ENCODE data around the gene MITF.

The MITF gene

DNA sequence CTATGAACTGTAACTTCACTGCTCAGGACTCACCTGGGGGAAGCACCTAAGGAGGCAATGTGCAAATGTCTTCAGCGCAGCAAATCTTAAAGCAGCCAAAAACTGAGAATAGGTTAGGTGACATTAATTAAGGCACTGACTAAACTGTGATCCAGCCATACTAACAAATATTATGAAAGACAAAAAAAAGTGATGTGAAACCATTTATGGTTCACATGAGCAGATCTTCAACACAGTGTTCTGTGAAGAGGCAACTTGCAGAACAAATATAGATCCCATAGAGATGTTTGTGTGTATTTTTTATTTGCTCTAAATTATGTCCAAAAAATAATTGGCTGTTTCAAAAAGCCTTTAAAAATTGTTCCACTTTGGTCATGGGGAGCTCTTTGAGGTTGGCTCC, 24.1 kb upstream of the MITF start:
- TF ChIP-seq, protein P1, sequence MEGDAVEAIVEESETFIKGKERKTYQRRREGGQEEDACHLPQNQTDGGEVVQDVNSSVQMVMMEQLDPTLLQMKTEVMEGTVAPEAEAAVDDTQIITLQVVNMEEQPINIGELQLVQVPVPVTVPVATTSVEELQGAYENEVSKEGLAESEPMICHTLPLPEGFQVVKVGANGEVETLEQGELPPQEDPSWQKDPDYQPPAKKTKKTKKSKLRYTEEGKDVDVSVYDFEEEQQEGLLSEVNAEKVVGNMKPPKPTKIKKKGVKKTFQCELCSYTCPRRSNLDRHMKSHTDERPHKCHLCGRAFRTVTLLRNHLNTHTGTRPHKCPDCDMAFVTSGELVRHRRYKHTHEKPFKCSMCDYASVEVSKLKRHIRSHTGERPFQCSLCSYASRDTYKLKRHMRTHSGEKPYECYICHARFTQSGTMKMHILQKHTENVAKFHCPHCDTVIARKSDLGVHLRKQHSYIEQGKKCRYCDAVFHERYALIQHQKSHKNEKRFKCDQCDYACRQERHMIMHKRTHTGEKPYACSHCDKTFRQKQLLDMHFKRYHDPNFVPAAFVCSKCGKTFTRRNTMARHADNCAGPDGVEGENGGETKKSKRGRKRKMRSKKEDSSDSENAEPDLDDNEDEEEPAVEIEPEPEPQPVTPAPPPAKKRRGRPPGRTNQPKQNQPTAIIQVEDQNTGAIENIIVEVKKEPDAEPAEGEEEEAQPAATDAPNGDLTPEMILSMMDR (IDR thresholded peaks at IDR 0.05; ENCODE audit: low read depth, low read length, missing control alignments), result no peak
- DNase-seq (ENCODE audit: extremely low read depth, low read depth), result no peak

DNA sequence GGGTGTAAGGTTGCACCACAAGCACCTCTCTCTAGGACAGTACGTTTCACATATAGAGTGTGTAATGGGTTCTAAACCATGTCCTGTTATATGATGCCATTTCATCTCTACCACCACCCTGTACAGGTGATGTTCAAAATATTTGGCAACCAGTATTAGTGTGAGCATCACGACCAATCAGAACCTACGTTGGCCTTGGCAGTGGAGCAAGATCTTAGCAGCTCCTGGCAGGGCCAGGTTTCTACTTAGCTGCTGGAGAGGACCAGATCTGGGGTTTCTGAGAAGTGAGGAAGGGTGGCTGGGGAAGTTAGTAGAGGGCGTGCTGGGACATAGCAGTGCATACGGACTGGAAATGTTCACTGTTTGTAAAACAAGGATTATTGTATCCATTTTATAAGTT, 23.1 kb upstream of the MITF start:
- DNase-seq (ENCODE audit: extremely low read depth, low read depth), result no peak
- H3K4me3 ChIP-seq (replicated peaks; ENCODE audit: low read depth, low read length), result no peak overlapping the region
- TF ChIP-seq, protein P1 (IDR thresholded peaks at IDR 0.05; ENCODE audit: low read depth, low read length, missing control alignments), result no peak

More for the DNA sequence above, 24.1 kb upstream of the MITF start:
- H3K4me3 ChIP-seq (replicated peaks; ENCODE audit: low read depth, low read length), result no peak overlapping the region

DNA sequence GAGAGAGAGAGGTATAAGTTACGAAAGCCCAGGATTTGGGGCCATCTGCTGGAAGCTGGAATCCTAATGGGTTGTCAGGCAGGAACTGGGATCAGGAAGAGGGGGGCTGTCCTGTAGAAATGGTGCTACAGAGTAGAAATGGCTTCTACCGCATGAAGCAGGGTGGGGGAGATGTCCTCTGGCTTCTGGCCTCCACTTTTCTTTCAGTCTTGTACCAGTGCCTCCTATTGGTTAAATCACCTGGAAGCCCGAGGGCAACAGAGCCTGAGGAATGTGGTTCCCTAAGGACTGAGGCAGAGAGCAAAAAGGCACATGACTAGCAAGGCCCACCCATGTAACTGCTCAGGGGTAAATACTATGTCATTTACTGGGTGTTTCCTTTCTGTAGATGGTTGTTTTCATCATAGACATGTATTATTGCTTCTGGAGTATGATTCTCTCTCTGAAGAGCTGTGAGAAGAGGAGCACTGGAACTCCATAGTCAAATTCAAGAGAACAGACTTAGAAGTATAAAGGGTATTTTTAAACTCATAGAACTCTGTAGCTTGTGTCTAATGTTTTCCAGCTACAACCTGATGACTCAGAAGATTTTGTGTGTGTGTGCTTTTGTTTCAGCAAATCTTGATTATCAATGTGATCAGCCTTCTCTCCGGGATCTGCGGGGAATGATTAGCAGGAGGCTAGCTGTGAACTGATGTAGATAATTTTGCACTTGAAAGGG, 20.2 kb upstream of the MITF start:
- H3K4me3 ChIP-seq (replicated peaks; ENCODE audit: low read depth, low read length), result no peak overlapping the region
- no peak for DNase-seq (ENCODE audit: extremely low read depth, low read depth)
- TF ChIP-seq, protein P1 (IDR thresholded peaks at IDR 0.05; ENCODE audit: low read depth, low read length, missing control alignments), result no peak

DNA sequence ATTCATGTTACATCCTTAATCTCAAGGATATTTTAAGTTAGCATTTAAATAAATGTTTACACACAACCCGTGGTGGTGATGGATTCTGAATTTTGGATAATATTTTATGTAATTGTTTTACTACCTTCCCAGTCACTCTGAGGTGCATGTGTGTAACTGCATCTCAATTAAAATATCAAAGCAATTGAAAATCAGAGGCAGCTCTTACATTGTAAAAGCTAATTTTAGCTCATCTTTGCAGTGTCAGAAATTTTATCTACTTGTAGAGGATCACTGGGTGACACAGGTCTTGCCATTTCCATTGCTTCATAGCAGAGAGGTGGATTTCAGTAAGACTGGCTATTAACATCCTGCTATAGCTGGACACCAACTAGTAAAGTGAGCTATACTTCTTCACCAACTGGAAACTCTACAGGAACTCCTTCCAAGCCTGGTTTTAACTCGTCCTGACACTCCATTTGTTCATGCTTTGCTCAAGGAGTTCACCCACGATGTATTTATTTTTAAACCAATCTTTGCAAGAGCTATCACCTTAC, 19.6 kb upstream of the MITF start:
- DNase-seq (ENCODE audit: extremely low read depth, low read depth), result no peak
- H3K4me3 ChIP-seq (replicated peaks; ENCODE audit: low read depth, low read length), result no peak overlapping the region
- TF ChIP-seq, protein P1 (IDR thresholded peaks at IDR 0.05; ENCODE audit: low read depth, low read length, missing control alignments), result no peak

DNA sequence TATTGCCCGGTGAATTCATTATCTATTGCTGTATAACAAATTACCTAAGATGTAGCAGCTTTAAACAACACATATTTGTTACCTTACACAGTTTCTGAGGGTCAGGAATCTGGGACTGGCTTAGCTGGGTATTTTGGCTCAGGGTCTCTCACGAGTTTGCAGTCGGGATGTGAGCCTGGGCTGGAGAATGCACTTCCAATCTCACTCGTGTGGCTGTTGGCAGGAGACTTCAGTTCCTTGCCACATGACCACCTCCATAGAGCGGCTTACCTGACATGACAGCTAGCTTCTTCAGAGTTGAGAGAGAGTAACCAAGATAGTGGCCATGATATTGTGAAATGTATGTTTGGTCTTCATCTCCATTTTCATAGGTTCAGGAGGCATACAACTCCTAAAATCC, 18.4 kb upstream of the MITF start:
- no peak overlapping the region for H3K4me3 ChIP-seq (replicated peaks; ENCODE audit: low read depth, low read length)
- TF ChIP-seq, protein P1 (IDR thresholded peaks at IDR 0.05; ENCODE audit: low read depth, low read length, missing control alignments), result no peak
- DNase-seq (ENCODE audit: extremely low read depth, low read depth), result no peak

DNA sequence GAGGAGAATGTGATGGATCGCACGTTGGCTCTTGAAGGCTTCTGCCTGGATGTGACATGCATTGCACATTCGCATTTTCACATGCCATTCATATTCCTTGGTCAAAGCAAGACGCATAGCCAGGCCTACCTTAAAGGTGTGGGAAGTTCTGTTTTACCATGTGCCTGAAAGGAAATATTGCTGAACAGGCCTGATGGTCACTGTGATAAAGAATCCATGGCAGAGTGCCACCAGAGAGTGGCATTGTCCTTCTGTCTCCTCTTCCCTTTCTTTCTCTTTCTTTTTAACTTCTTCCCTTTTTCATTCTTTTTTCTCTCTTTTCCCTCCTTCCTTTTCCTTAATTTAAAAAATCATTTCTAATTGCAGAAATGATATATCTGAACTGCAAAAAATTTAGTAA, 15.9 kb upstream of the MITF start:
- no peak for DNase-seq (ENCODE audit: extremely low read depth, low read depth)

More for the DNA sequence above, 15.9 kb upstream of the MITF start:
- TF ChIP-seq, protein P1 (IDR thresholded peaks at IDR 0.05; ENCODE audit: low read depth, low read length, missing control alignments), result no peak
- H3K4me3 ChIP-seq (replicated peaks; ENCODE audit: low read depth, low read length), result no peak overlapping the region
